NCI-H510A (cell line): Measurements from ENCODE around the gene OR10C1.
"Not testable (repeated sequence)": the region's sequence is repeated elsewhere in the genome, so short reads cannot be mapped to it uniquely, and the experiment has no call there.

Experiments used
- DNase-seq: peaks from one replicate; lab custom pipeline; 2025; lab: John Stamatoyannopoulos, UW

The OR10C1 gene

GRCh38 chr6:29439006-29439405 is at the start of gene OR10C1:
TSS of gene OR10C1 (plus strand) at chr6:29439306. CDS start at chr6:29440016, 710 bp downstream.
- no peak for DNase-seq

GRCh38 chr6:29395331-29395730 is 43.8 kb upstream of the OR10C1 start, which contains the start of gene OR12D2:
TSS of gene OR12D2 (plus strand) at chr6:29395631. CDS start at chr6:29396700, 1,069 bp downstream.
- no peak for DNase-seq

- DNase-seq: no peak
These were observed 39.6 kb upstream of the OR10C1 start for GRCh38 chr6:29399525-29399924.

DNA sequence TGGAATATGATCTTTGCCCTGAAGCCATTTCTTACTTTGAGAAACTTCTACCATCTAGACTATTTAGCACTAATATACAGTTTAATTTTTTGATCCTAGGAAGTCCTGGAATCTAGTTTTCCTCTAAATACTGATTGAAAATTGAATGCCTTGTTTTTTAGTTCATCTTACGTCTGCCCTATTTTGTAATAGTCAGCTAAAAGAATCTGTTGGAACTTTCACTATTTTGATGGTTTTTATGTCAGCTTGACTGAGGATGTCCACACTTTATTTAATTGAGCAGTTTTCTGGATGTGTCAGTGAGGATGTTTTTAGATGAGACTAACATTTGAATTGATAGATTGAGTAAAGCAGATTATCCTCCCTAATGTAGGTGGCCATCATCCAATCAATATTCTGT is 35.3 kb upstream of the OR10C1 start:
- no peak for DNase-seq

GRCh38 chr6:29414588-29414987 is 24.5 kb upstream of the OR10C1 start, which contains the start of gene OR12D1:
TSS of gene OR12D1 (plus strand) at chr6:29414928.
- no peak for DNase-seq

GRCh38 chr6:29419516-29419915 is 19.6 kb upstream of the OR10C1 start:
- no peak for DNase-seq

- no peak for DNase-seq
These were observed 14.9 kb upstream of the OR10C1 start for GRCh38 chr6:29424168-29424567.

DNA sequence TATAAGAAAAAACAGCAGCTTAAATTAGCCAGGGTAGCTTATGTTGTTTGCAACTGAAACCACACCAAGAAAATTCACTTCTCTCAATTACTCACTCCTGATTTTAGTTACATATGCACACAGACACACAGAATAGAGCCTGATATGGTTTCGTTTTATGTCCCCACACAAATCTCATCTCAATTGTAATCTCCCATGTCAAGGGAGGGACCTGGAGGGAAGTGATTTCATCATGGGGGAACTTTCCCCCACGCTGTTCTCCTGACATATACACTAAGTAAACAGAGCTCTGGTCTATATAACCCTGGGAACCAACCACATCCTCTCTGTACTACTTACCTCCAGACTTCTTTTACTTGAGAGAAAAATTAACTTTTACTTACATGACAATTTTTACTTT is 14.5 kb upstream of the OR10C1 start:
- DNase-seq: no peak

DNA sequence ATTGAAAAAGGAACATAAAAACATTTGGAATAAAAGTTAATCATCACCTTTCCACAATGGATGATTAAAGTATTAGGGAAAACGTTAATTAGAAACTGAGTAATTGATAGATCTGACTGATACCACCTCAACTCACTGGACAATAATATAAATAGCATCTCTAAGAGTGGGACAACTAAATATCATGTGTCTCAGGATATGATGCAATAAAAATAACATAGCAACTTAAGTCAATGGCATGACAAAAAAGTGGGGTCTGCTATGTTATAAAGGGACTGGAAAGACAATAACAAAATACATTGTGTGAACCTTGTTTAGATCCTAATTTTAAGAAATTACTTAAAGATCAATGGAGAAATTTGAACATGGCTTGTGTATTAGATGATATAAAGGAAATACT is 14.0 kb upstream of the OR10C1 start:
- no peak for DNase-seq

GRCh38 chr6:29426654-29427053 is 12.5 kb upstream of the OR10C1 start:
- no peak for DNase-seq

DNA sequence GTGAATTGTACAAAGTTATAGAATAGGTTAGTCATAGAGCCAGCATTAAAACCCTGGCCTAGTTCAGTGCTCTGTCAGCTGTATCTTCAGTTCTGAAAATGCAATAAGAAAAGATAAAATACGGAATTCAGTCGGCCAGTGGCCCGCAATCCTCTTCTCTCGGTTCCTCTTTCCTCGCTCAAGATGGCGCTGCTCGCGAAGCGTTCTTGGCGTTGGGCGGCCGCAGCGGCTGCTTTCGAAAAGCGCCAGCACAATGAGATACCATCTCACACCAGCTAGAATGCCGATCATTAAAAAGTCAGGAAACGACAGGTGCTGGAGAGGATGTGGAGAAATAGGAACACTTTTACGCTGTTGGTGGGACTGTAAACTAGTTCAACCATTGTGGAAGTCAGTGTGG is 2.4 kb upstream of the OR10C1 start:
- DNase-seq: not testable (repeated sequence)

- DNase-seq: no peak
These were observed 3.6 kb downstream of the OR10C1 start for GRCh38 chr6:29442719-29443118.

DNA sequence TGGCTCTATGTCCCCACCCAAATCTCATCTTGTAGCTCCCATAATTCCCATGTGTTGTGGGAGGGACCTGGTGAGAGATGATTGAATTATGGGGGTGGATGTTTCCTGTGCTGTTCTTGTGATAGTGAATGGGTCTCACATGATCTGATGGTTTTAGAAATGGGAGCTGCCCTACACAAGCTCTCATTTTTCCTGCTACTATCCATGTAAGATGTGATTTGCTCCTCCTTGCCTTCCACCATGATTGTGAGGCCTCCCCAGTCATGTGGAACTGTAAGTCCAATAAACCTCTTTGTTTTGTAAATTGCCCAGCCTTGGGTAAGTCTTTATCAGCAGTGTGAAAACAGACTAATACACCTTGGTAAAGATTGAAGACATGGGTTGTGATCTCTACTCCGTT is 4.9 kb downstream of the OR10C1 start:
- DNase-seq: not testable (repeated sequence)

GRCh38 chr6:29447670-29448069 is 8.6 kb downstream of the OR10C1 start:
- DNase-seq: no peak

- DNase-seq: no peak
These were observed 12.5 kb downstream of the OR10C1 start for GRCh38 chr6:29451471-29452193.

DNA sequence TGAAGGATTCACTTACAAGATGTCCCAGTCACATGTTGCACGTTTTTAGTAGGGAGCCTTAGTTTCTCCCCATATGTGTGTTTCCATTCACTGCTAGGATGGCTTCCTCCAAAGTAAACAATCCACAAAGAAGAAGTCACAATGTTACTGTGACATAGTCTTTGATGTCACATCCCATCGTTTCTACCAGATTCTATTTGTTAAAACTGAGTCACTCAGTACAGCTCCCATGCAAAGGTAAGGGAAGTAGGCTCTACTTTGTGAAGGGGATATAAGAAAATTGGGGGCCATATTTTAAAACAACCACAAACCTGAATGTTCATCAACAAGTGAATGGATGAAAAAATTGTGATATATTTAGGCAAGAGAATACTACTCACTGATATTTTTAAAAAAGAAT is 17.9 kb downstream of the OR10C1 start, which contains the start of the genes OR11A1 and OR2H1:
Gene OR11A1 (minus strand): TSS at position 101 of the 400 bp plus-strand sequence. CDS start 29,430 bp downstream, outside the sequence.
Gene OR2H1 (plus strand): TSS at position 185 of the 400 bp plus-strand sequence. CDS start 4,615 bp downstream, outside the sequence.
- DNase-seq: no peak

DNA sequence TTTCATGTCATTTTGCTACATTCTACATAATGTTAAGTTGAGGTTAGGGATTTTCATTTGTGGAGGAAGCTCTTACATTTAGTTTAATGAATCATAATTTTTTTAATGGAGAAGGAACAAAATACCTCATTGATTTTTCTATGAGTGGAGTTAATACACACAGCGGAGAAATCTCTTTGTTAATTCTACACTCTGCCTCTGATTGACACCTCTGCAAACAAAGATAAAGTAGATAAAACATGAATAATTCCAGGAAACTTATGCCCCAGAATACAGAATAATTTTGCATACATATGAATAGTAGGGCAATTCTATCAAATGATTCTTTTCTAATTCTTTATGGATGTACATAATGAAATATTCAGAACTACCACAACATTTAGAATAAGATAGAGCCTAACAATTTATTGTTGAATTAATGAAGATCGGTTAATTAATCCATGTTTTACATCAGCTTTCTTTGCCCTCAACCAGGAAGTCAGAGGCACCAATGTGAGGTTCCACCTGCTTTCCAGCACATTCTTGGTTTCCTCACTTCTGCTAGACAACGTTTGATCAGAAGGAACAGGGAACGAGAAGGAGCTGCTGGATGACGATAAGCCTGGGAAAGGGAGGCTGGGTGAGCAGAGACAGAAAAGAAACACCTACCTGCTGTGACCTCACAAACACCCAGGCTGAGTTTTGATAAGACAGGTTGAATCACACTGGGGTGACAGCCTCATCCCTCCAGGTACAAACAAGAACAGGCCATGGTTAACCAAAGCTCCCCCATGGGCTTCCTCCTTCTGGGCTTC is 22.1 kb downstream of the OR10C1 start:
- DNase-seq: no peak

- DNase-seq: no peak
These were observed 22.9 kb downstream of the OR10C1 start for GRCh38 chr6:29462022-29462421.

- DNase-seq: no peak
These were observed 26.2 kb downstream of the OR10C1 start for GRCh38 chr6:29465279-29465678.

DNA sequence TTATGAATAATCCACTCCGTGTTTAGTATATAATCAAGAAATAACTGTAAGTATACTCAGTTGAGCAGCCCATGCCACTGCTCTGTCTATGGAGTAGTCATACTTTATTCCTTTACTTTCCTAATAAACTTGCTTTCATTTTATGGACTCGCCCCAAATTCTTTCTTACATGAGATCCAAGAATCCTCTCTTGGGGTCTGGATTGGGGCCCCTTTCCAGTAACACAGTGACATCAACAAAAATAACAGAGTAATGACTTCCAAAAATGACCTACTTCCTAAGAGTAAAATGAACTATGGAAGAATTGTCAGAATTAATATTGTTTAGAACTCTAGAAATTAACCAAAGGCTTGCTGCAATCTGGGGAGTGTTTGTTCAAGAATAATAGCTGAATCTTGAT is 26.7 kb downstream of the OR10C1 start:
- no peak for DNase-seq

DNA sequence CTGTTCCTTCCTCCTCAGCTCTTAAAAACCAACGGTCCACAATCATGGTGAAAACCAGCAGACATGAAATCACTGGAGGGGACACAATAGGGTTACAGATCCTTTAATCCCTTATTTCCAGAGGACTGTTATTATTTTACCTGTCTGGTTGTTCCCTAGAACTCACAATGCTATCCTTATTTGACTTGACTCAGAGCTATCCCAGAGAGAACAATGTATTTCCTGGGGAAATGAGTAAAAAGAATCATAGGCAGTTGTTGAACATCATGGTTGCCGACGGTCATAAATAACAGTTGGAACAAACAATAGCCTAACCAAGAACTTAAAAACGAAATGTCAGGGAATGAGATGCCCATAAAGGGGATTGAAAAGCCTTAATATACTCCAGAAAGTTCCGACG is 27.1 kb downstream of the OR10C1 start:
- no peak for DNase-seq

- DNase-seq: no peak
These were observed 35.9 kb downstream of the OR10C1 start for GRCh38 chr6:29474996-29475395.

GRCh38 chr6:29477923-29478450 is 38.9 kb downstream of the OR10C1 start:
- no peak for DNase-seq
